ENCODE data around the gene OR6V1.

- TF ChIP-seq CTCF (conservative IDR thresholded peaks at IDR 0.05; ENCODE audit: low read length): no peak
- no peak for TF ChIP-seq EZH2phosphoT487 (IDR thresholded peaks at IDR 0.05; ENCODE audit: borderline replicate concordance, low read depth, low read length)
Measured at GRCh38 chr7:143063741-143064140, 11.6 kb downstream of the OR6V1 start.
